Sigmoid colon (tissue), 7 donors: Measurements from ENCODE around the gene TPO. TPM values are rescaled to one million over a fixed set of nuclear protein-coding genes. Genes with fewer than 3 reads are reported as not detected.

Source experiments
- DNase-seq: peaks from one replicate; pipeline ENCODE4 v3.0.0-alpha.2; 2019
- H3K27ac ChIP-seq, 4 donors: fragments of 200-600 bp; sonication (generic); one replicate each; pipeline ENCODE4 v1.5.1; 2016 to 2019; ENCODE audit warnings: mild to moderate bottlenecking in 1 of 4
- H3K27me3 ChIP-seq, 3 donors: fragments of 200-600 bp; sonication (generic); one replicate each; pipeline ENCODE4 v1.5.1; 2019; ENCODE audit warnings: mild to moderate bottlenecking in 1 of 3
- H3K36me3 ChIP-seq, 4 donors: fragments of 200-600 bp; sonication (generic); one replicate each; pipeline ENCODE4 v1.5.1; 2016 to 2019
- H3K4me1 ChIP-seq, 4 donors: fragments of 200-600 bp; sonication (generic); one replicate each; pipeline ENCODE4 v1.5.1; 2017 to 2019
- H3K4me3 ChIP-seq, 4 donors: fragments of 200-600 bp; sonication (generic); one replicate each; pipeline ENCODE4 v1.5.1; 2017 to 2019; ENCODE audit warnings: mild to moderate bottlenecking in 2 of 4, moderate library complexity in 1 of 4
- H3K9me3 ChIP-seq, 4 donors: fragments of 200-600 bp in 3 of 4; sonication (generic) in 3 of 4; one replicate each; pipeline versions ENCODE4 v1.5.1 to v1.6.1; 2013 to 2019
- CTCF ChIP-seq, 4 experiments: fragments of 450-650 bp in 3 of 4; fragments of 200-600 bp in 1 of 4; IDR thresholded peaks; one replicate each; pipeline ENCODE4 v1.5.1; 2016 to 2019; ENCODE audit warnings: antibody characterized with exemption in 4 of 4, mild to moderate bottlenecking in 3 of 4, moderate library complexity in 2 of 4
- EP300 ChIP-seq, 4 donors: sonication (generic); formaldehyde crosslinking; IDR thresholded peaks; one replicate each; pipeline ENCODE4 v1.6.1; 2017; ENCODE audit warnings: antibody characterized with exemption in 4 of 4
- POLR2A ChIP-seq, 2 donors: fragments of 450-650 bp; IDR thresholded peaks; one replicate each; pipeline ENCODE4 v1.6.1; 2016; ENCODE audit warnings: antibody characterized with exemption in 2 of 2, mild to moderate bottlenecking in 2 of 2, moderate library complexity in 2 of 2
- POLR2AphosphoS5 ChIP-seq, 4 donors: sonication (generic); formaldehyde crosslinking; IDR thresholded peaks; one replicate each; pipeline ENCODE4 v1.6.1; 2017; ENCODE audit warnings: antibody characterized with exemption in 4 of 4
- WGBS, 2 donors: extraction: QIAGEN DNeasy Blood & Tissue Kit; methylation state at CpG; one replicate each; pipeline ENCODE4 v1.1.7; 2013; 5-methylcytosine and 5-hydroxymethylcytosine counted together
- intact Hi-C: fragments of 100-400 bp; cut with DNase I; formaldehyde crosslinking; loops from one replicate; pipeline ENCODE4 v1.15.1; 2023
- polyA plus RNA-seq, 3 donors: library from polyadenylated mRNA; stranded (reverse); fragments of 200-250 nt; gene quantifications; one replicate each; pipeline ENCODE4 v1.2.3, GENCODE V29; 2013
- total RNA-seq, 4 donors: library from RNA; depleted of rRNA; stranded (reverse); fragments of >200 nt; gene quantifications; one replicate each; pipeline ENCODE4 v1.1.0, GENCODE V29; 2016
- donor health status: healthy with polysubstance abuse.
- donor health status: Bipolar disorder and iron deficiency.
- donor health status: healthy.

TPO gene
- total and polyA plus RNA-seq, 7 donors: 0.60 to 18.8 (median 3.5) TPM

- no peak for DNase-seq
- no peak overlapping the region for H3K27ac ChIP-seq
- H3K36me3 ChIP-seq: no peaks in the 10 kb centered on the region
- H3K4me3 ChIP-seq: no peak overlapping the region
- H3K9me3 ChIP-seq: no peaks in the 10 kb centered on the region
- intact Hi-C loops: no loop called here
- WGBS, 2 donors: 85 to 86% methylated on average over 13 of the region's 13 CpGs
- no peaks in the 10 kb centered on the region for H3K27me3 ChIP-seq
- no peaks in the 10 kb centered on the region for H3K4me1 ChIP-seq
- no peak for TF ChIP-seq POLR2AphosphoS5 (IDR thresholded peaks at IDR 0.05)
- TF ChIP-seq EP300 (IDR thresholded peaks at IDR 0.05): no peak
- no peak for TF ChIP-seq CTCF (IDR thresholded peaks at IDR 0.05)
- no peak for TF ChIP-seq POLR2A (IDR thresholded peaks at IDR 0.05)
Observed at GRCh38 chr2:1480671-1481076, 67.4 kb downstream of the TPO start.

- Histone ChIP-seq H3K27ac (no peak overlapping the region), H3K36me3 (no peaks in the 10 kb centered on the region), H3K4me3 (no peak overlapping the region), H3K4me1 (no peaks in the 10 kb centered on the region), H3K9me3 (no peaks in the 10 kb centered on the region), H3K27me3 (no peaks in the 10 kb centered on the region)
- 86 to 87% methylated on average over 20 of the region's 20 CpGs for WGBS, 2 donors
- no peak for TF ChIP-seq POLR2A (IDR thresholded peaks at IDR 0.05)
- no peak for TF ChIP-seq POLR2AphosphoS5 (IDR thresholded peaks at IDR 0.05)
- TF ChIP-seq EP300 (IDR thresholded peaks at IDR 0.05): no peak
- TF ChIP-seq CTCF (IDR thresholded peaks at IDR 0.05): no peak
- intact Hi-C loops: no loop called here
- no peak for DNase-seq
Observed at GRCh38 chr2:1481406-1482252, 68.4 kb downstream of the TPO start.

- intact Hi-C loops: no loop called here
- WGBS, 2 donors: 91 to 92% methylated on average over 9 of the region's 9 CpGs
- H3K27me3 ChIP-seq: no peaks in the 10 kb centered on the region
Observed at GRCh38 chr2:1482253-1482675, 69.0 kb downstream of the TPO start.

GRCh38 chr2:1482981-1483380 lies 69.7 kb downstream of the TPO start:
- H3K27ac ChIP-seq: no peak overlapping the region
- no peaks in the 10 kb centered on the region for H3K4me1 ChIP-seq
- no peak for TF ChIP-seq POLR2A (IDR thresholded peaks at IDR 0.05)
- TF ChIP-seq EP300 (IDR thresholded peaks at IDR 0.05): no peak
- no peak for TF ChIP-seq CTCF (IDR thresholded peaks at IDR 0.05)
- no peak for TF ChIP-seq POLR2AphosphoS5 (IDR thresholded peaks at IDR 0.05)
- peaks cover 0 to 2% (median 0%) of the 10 kb centered on the region in 3 donors for H3K27me3 ChIP-seq
- H3K9me3 ChIP-seq: no peaks in the 10 kb centered on the region
- WGBS, 2 donors: 84 to 85% methylated on average over 4 of the region's 4 CpGs
- DNase-seq: no peak
- intact Hi-C loops: no loop called here
- no peaks in the 10 kb centered on the region for H3K36me3 ChIP-seq
- no peak overlapping the region for H3K4me3 ChIP-seq

More at GRCh38 chr2:1482253-1482675, 69.0 kb downstream of the TPO start:
- Histone ChIP-seq H3K36me3 (no peaks in the 10 kb centered on the region), H3K27ac (no peak overlapping the region), H3K9me3 (no peaks in the 10 kb centered on the region), H3K4me3 (no peak overlapping the region), H3K4me1 (no peaks in the 10 kb centered on the region)
- TF ChIP-seq POLR2AphosphoS5 (IDR thresholded peaks at IDR 0.05) (no peak), POLR2A (IDR thresholded peaks at IDR 0.05) (no peak), CTCF (IDR thresholded peaks at IDR 0.05) (no peak), EP300 (IDR thresholded peaks at IDR 0.05) (no peak)
- DNase-seq: no peak
